Fibroblast of the aortic adventitia (primary cell): ENCODE results near the gene CAMK4. TPM values are rescaled to one million over a fixed set of nuclear protein-coding genes. Genes with fewer than 3 reads are reported as not detected.

ENCODE experiments used
- DNase-seq: peaks from one replicate; pipeline ENCODE4 v3.0.0-alpha.2; 2010; ENCODE audit warnings: low read depth
- H3K4me3 ChIP-seq: 2 replicates; pipeline ENCODE4 v1.5.1; 2011; ENCODE audit warnings: low read depth, mild to moderate bottlenecking, control low read depth, low read length, moderate library complexity
- CTCF ChIP-seq: IDR thresholded peaks from 2 replicates; pipeline ENCODE4 v1.5.1; 2011; ENCODE audit warnings: mild to moderate bottlenecking, low read length, control low read depth, inconsistent platforms; ENCODE audit not compliant: insufficient read depth
- total RNA-seq: library from RNA; depleted of rRNA; stranded (reverse); fragments of >200 nt; gene quantifications from 2 replicates; pipeline ENCODE4 v1.2.3, GENCODE V29; 2012; ENCODE audit warnings: low replicate concordance

CAMK4 gene
- total RNA-seq, 1 donor = 5.4 TPM

- no peak for DNase-seq
- no peak overlapping the region for H3K4me3 ChIP-seq
- TF ChIP-seq CTCF = no peak
Observed at GRCh38 chr5:111478898-111479297, 254.7 kb downstream of the CAMK4 start.

- no peak for TF ChIP-seq CTCF
- DNase-seq = no peak
- H3K4me3 ChIP-seq = no peak overlapping the region
Observed at GRCh38 chr5:111480346-111480745, 256.2 kb downstream of the CAMK4 start.

- TF ChIP-seq CTCF = no peak
- DNase-seq = no peak
- no peak overlapping the region for H3K4me3 ChIP-seq
Observed at GRCh38 chr5:111486055-111486454, 261.9 kb downstream of the CAMK4 start.

- TF ChIP-seq CTCF = no peak
- no peak for DNase-seq
- H3K4me3 ChIP-seq = no peak overlapping the region
Observed at GRCh38 chr5:111486926-111487325, 262.7 kb downstream of the CAMK4 start.

- no peak for TF ChIP-seq CTCF
- no peak for DNase-seq
- no peak overlapping the region for H3K4me3 ChIP-seq
Observed at GRCh38 chr5:111488353-111488752, 264.2 kb downstream of the CAMK4 start.

GRCh38 chr5:111493031-111493430 lies 268.8 kb downstream of the CAMK4 start:
- TF ChIP-seq CTCF = no peak
- H3K4me3 ChIP-seq = no peak overlapping the region
- no peak for DNase-seq

GRCh38 chr5:111494355-111494999 lies 270.3 kb downstream of the CAMK4 start:
- no peak overlapping the region for H3K4me3 ChIP-seq
- no peak for DNase-seq
- no peak for TF ChIP-seq CTCF
